ENCODE data around the gene MESD.

Gene MESD

GRCh38 chr15:81014446-81015093 is 25.0 kb upstream of the MESD start:
- no peak overlapping the region for H3K4me3 ChIP-seq (ENCODE audit: low read length)
- TF ChIP-seq, protein P1, sequence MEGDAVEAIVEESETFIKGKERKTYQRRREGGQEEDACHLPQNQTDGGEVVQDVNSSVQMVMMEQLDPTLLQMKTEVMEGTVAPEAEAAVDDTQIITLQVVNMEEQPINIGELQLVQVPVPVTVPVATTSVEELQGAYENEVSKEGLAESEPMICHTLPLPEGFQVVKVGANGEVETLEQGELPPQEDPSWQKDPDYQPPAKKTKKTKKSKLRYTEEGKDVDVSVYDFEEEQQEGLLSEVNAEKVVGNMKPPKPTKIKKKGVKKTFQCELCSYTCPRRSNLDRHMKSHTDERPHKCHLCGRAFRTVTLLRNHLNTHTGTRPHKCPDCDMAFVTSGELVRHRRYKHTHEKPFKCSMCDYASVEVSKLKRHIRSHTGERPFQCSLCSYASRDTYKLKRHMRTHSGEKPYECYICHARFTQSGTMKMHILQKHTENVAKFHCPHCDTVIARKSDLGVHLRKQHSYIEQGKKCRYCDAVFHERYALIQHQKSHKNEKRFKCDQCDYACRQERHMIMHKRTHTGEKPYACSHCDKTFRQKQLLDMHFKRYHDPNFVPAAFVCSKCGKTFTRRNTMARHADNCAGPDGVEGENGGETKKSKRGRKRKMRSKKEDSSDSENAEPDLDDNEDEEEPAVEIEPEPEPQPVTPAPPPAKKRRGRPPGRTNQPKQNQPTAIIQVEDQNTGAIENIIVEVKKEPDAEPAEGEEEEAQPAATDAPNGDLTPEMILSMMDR (conservative IDR thresholded peaks at IDR 0.05; ENCODE audit: low read length): no peak

GRCh38 chr15:81013396-81013929 is 23.8 kb upstream of the MESD start:
- no peak overlapping the region for H3K4me3 ChIP-seq (ENCODE audit: low read length)
- DNase-seq (ENCODE audit: low read depth): no peak
- TF ChIP-seq, protein P1 (conservative IDR thresholded peaks at IDR 0.05; ENCODE audit: low read length): no peak

More at GRCh38 chr15:81014446-81015093, 25.0 kb upstream of the MESD start:
- DNase-seq (ENCODE audit: low read depth): no peak

DNA sequence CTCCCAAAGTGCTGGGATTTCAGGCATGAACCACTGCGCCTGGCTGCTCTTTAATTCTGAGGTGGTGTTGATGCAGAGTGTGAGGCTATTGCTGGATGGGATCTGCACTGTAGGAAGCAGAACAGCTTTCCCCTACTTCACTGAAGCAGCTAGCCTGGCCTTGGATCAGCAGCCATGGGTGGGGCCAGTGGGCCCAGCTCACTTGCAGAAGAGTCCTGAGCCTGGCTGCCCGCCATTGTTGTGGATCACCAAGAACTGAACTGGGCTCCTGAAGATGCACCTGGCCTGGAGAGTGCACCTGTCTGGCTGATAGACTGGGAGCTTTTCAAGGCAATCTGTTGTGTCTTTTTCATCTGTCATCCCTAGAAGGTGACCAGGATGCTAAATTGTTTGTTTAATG is 23.0 kb upstream of the MESD start:
- TF ChIP-seq, protein P1 (conservative IDR thresholded peaks at IDR 0.05; ENCODE audit: low read length): no peak
- no peak for DNase-seq (ENCODE audit: low read depth)
- no peak overlapping the region for H3K4me3 ChIP-seq (ENCODE audit: low read length)

GRCh38 chr15:81011593-81011992 is 22.0 kb upstream of the MESD start:
- peak; percentile 58 for DNase-seq (ENCODE audit: low read depth)
- TF ChIP-seq, protein P1 (conservative IDR thresholded peaks at IDR 0.05; ENCODE audit: low read length): no peak

GRCh38 chr15:81010086-81010485 is 20.5 kb upstream of the MESD start:
- TF ChIP-seq, protein P1 (conservative IDR thresholded peaks at IDR 0.05; ENCODE audit: low read length): no peak
- no peak for DNase-seq (ENCODE audit: low read depth)
- H3K4me3 ChIP-seq (ENCODE audit: low read length): no peak overlapping the region

More at GRCh38 chr15:81011593-81011992, 22.0 kb upstream of the MESD start:
- no peak overlapping the region for H3K4me3 ChIP-seq (ENCODE audit: low read length)

- no peak for DNase-seq (ENCODE audit: low read depth)
- TF ChIP-seq, protein P1 (conservative IDR thresholded peaks at IDR 0.05; ENCODE audit: low read length): no peak
- no peak overlapping the region for H3K4me3 ChIP-seq (ENCODE audit: low read length)
Observed at GRCh38 chr15:81008312-81008711, 18.7 kb upstream of the MESD start.

DNA sequence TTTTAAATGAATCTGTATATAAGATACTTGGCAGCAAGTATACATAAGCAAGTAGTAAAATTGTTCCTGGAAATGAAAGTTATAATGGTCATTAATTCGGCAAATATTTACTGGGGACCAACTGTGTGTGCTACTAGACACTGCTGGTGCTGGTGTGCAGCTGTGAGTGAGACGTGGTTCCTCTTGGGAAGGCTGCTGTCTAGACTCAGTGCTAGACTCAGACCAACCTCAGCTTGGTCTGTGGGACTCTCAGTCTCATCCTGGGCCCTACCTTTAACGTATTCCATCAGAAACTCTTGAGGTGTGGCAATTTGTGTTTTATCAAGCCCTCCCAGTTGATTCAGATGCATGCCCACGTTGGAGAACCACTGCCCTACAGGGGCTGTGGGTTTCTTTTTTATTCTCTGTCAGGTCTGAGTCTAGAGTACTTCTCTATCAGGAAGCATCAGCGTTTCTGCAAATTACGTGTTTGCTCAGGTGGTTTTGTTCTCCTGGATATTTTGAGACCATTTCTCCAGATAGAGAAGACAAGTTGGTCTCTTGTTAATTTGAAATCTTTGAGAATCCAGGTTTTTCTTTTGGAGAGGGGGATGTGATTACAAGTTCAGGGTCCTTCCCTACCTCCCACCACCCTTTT is 17.9 kb upstream of the MESD start:
- DNase-seq (ENCODE audit: low read depth): no peak
- TF ChIP-seq, protein P1 (conservative IDR thresholded peaks at IDR 0.05; ENCODE audit: low read length): no peak

More for the DNA sequence above, 17.9 kb upstream of the MESD start:
- H3K4me3 ChIP-seq (ENCODE audit: low read length): no peak overlapping the region

Data from AG10803 (cell line).